GM12891 (cell line): ENCODE data around the gene LZTFL1.
"Not testable (repeated sequence)": the region's sequence is repeated elsewhere in the genome, so short reads cannot be mapped to it uniquely, and the experiment has no call there.

ENCODE experiments used
- DNase-seq: peaks from one replicate; pipeline ENCODE4 v3.0.0; 2011; ENCODE audit warnings: low spot score; ENCODE audit not compliant: insufficient read length
- FAIRE-seq: peaks from 2 replicates; lab custom pipeline; 2011; peaks lifted over from hg19 to GRCh38; lab: Jason Lieb, UNC
- PAX5 ChIP-seq: IDR thresholded peaks from 2 replicates; pipeline ENCODE4 v1.6.1; 2011; ENCODE audit warnings: low read length, moderate library complexity, mild to moderate bottlenecking; ENCODE audit not compliant: insufficient read depth, severe bottlenecking
- POLR2A ChIP-seq: IDR thresholded peaks from 2 replicates; pipeline ENCODE4 v1.6.1; 2011; ENCODE audit warnings: low read depth, low read length, control low read depth
- POLR2AphosphoS5 ChIP-seq: IDR thresholded peaks from 2 replicates; pipeline ENCODE4 v1.6.1; 2011; ENCODE audit warnings: low read depth, low read length, control low read depth
- POU2F2 ChIP-seq: IDR thresholded peaks from 2 replicates; pipeline ENCODE4 v1.6.1; 2011; ENCODE audit warnings: low read depth, mild to moderate bottlenecking, control low read depth, low read length, moderate library complexity
- SPI1 ChIP-seq: IDR thresholded peaks from 2 replicates; pipeline ENCODE4 v1.6.1; 2011; ENCODE audit warnings: low read depth, low read length, control low read depth
- TAF1 ChIP-seq: IDR thresholded peaks from 2 replicates; pipeline ENCODE4 v1.6.1; 2011; ENCODE audit warnings: low read depth, low read length, control low read depth

LZTFL1 gene

GRCh38 chr3:45864760-45865519 is 23.0 kb upstream of the LZTFL1 start:
- peak; percentile 95 for FAIRE-seq
- TF ChIP-seq PAX5 = peak; percentile 67
- peak; percentile 88; the same call in 1 of the 2 replicates for TF ChIP-seq POU2F2
- no peak for TF ChIP-seq POLR2AphosphoS5
- peak; percentile 66 for TF ChIP-seq SPI1
- DNase-seq = no peak

- peak; percentile 89 for FAIRE-seq
- no peak for DNase-seq
- TF ChIP-seq PAX5 = no peak
- TF ChIP-seq POU2F2 = peak; percentile 54; the same call in 1 of the 2 replicates
These were observed 19.3 kb upstream of the LZTFL1 start for GRCh38 chr3:45861043-45861719.

- DNase-seq (no peak), FAIRE-seq (no peak)
- TF ChIP-seq POLR2A (no peak), TAF1 (no peak), PAX5 (no peak), SPI1 (no peak), POU2F2 (no peak), POLR2AphosphoS5 (no peak)
These were observed 18.6 kb upstream of the LZTFL1 start for GRCh38 chr3:45860481-45860880.

DNA sequence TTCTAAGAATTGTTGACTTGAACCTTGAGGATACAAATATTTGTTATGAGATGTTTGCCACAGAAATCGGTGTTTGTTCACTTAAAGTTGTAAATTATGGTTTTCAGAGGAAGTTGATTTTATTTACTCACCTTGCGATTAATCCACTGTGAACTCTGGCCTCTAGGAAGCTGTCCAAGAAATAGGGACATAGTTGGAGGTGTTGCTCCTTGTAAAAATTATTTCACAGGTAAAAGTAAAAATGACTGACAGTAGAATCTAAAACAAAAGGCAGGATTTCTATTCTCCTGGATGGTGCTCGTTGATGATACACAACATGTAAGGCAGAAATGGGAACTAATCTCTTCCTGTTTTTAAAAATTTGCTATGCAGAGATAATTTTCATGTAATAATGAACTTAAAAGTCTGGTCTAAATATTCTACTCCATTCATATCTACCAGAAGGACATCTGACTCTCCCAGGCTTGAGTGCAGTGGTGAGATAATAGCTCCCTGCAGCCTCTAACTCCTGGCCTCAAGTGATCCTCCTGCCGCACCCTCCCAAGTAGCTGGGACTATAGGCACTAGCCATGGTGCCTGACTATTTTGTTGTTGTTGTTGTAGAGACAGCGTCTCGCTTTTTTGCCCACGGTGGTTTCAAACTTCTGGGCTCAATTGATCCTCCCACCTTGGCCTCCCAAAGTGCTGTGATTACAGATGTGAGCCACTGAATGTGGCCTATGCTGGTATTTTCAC is 17.1 kb upstream of the LZTFL1 start:
- no peak for FAIRE-seq
- TF ChIP-seq SPI1 (no peak), POU2F2 (no peak), TAF1 (no peak), POLR2A (no peak), POLR2AphosphoS5 (no peak), PAX5 (no peak)
- no peak for DNase-seq

DNA sequence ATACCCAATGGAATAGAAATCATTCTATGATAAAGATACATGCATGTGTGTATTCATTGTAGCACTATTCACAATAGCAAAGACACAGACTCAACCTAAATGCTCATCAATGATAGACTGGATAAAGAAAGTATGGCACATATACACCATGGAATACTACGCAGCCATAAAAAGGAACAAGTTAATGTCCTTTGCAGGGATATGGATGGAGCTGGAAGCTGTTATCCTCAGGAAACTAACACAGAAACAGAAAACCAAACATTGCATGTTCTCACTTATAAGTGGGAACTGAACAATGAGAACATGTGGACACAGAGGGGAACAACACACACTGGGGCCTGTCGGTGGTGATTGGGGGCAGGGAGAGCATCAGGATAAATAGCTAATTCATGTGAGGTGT is 15.1 kb upstream of the LZTFL1 start:
- DNase-seq, FAIRE-seq: not testable (repeated sequence)

- not testable (repeated sequence) for DNase-seq, FAIRE-seq
These were observed 14.4 kb upstream of the LZTFL1 start for GRCh38 chr3:45856323-45856722.

DNA sequence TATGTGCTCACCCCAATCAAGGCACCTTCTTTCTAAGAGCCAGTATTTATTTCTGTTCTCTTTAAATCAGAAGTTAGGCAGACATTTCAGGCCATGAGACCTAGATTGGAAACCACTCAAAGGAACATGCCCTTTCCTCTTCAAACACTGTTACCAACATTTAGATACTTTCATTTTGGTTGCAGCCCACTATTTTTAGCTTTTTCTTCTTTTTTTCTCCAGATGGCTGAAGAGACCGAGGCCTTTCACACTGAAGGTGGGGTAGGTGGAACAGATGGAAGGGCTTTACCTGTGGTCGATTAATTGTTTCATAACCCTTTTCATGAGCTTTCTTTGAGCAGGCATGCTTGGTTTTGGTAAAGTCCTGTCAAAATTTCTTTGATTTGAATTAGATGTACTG is 10.9 kb upstream of the LZTFL1 start:
- FAIRE-seq (peak; percentile 70), DNase-seq (no peak)
- TF ChIP-seq PAX5 (no peak), POLR2AphosphoS5 (no peak), TAF1 (no peak), POLR2A (no peak), SPI1 (no peak), POU2F2 (no peak)

DNA sequence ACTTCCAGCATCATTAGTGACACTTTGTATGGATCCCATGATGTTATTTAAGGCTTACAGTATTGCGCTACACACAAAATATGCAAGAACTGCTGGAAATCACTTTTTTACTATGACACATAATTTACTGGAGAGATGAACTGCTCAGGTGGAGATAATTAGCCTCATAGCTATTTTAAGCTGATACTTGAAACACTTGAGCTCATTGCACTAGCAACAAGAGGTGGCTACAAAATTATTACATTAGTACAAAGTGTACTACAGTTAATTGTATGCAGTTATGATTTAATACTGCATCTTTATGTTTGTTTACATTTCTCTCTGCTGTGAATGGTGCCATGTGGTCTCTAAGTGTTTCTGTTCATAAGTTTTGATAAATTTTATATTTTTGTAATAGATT is 6.5 kb upstream of the LZTFL1 start:
- DNase-seq (no peak), FAIRE-seq (no peak)
- TF ChIP-seq POLR2AphosphoS5 (no peak), SPI1 (no peak), POLR2A (no peak), PAX5 (no peak), POU2F2 (no peak), TAF1 (no peak)

DNA sequence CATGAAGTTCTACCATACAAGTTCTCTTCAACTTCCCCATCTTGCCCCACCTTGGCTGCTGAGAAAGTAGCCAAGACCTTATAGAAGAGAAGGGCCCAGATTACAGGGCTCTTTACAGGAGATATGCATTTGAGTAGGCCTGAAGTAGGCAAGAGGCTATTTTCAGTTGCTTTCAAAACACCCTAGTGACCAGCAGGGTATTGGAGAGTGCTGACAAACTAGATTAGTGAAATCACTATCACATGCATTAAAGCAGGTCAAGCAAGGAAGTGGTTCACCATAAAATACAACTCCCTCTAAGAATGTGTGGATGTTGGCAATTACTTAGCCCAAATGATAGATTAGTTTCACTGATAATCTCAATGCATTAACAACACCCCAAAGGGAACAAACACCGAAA is 2.7 kb upstream of the LZTFL1 start:
- no peak for FAIRE-seq

More for the DNA sequence above, 2.7 kb upstream of the LZTFL1 start:
- TF ChIP-seq SPI1 (peak; percentile 42; the same call in 1 of the 2 replicates), POLR2A (no peak)
- no peak for DNase-seq
